Neuronal stem cell (in vitro differentiated cells): Measurements from ENCODE around the gene ARMC10.
"Not testable (repeated sequence)": the region's sequence is repeated elsewhere in the genome, so short reads cannot be mapped to it uniquely, and the experiment has no call there.

Experiments
- DNase-seq: peaks from one replicate; pipeline ENCODE4 v3.0.0-alpha.2; 2013; ENCODE audit warnings: low spot score
- H2AFZ ChIP-seq: one replicate; pipeline ENCODE4 v1.6.1; 2013; ENCODE audit warnings: mild to moderate bottlenecking, low read length, inconsistent platforms
- H2AK5ac ChIP-seq: 2 replicates; pipeline ENCODE4 v1.6.1; 2013; ENCODE audit warnings: low read depth, mild to moderate bottlenecking, inconsistent platforms, low read length, moderate library complexity, mixed read lengths
- H2BK120ac ChIP-seq: 2 replicates; pipeline ENCODE4 v1.6.1; 2013; ENCODE audit warnings: low read depth, mild to moderate bottlenecking, inconsistent platforms, low read length, moderate library complexity, mixed read lengths
- H2BK12ac ChIP-seq: one replicate; pipeline ENCODE4 v1.6.1; 2013; ENCODE audit warnings: low read length, inconsistent platforms
- H2BK15ac ChIP-seq: 2 replicates; pipeline ENCODE4 v1.6.1; 2013; ENCODE audit warnings: mild to moderate bottlenecking, low read length, inconsistent platforms, mixed read lengths
- H2BK5ac ChIP-seq: one replicate; pipeline ENCODE4 v1.6.1; 2013; ENCODE audit warnings: inconsistent platforms, mild to moderate bottlenecking, low read length, moderate library complexity
- H3K14ac ChIP-seq: one replicate; pipeline ENCODE4 v1.6.1; 2013; ENCODE audit warnings: low read length, inconsistent platforms
- H3K18ac ChIP-seq: 2 replicates; pipeline ENCODE4 v1.6.1; 2013; ENCODE audit warnings: low read length, inconsistent platforms
- H3K23ac ChIP-seq: 2 replicates; pipeline ENCODE4 v1.6.1; 2013; ENCODE audit warnings: low read depth, mild to moderate bottlenecking, mixed read lengths, low read length, inconsistent platforms; ENCODE audit not compliant: poor library complexity
- H3K27ac ChIP-seq: replicated peaks from 3 replicates; pipeline ENCODE4 v1.5.1; 2013; ENCODE audit warnings: low read length, inconsistent platforms
- H3K27me3 ChIP-seq, 3 experiments: 2 replicates each; pipeline ENCODE4 v1.6.1; 2013; ENCODE audit warnings: low read length in 3 of 3, mild to moderate bottlenecking in 2 of 3, inconsistent platforms in 1 of 3, low read depth in 1 of 3, mixed read lengths in 1 of 3, moderate library complexity in 1 of 3; ENCODE audit not compliant: control insufficient read depth in 3 of 3, insufficient read depth in 3 of 3
- H3K36me3 ChIP-seq, 2 donors: replicated peaks in 1 of 2; 2 replicates each; pipeline ENCODE4 v1.6.1; 2013; ENCODE audit warnings: low read length in 2 of 2; ENCODE audit not compliant: control insufficient read depth in 2 of 2, insufficient read depth in 2 of 2
- H3K4ac ChIP-seq: 2 replicates; pipeline ENCODE4 v1.6.1; 2013; ENCODE audit warnings: inconsistent platforms, mild to moderate bottlenecking, low read length, moderate library complexity
- H3K4me1 ChIP-seq, 2 donors: 1 replicate in 1 of 2; 2 replicates in 1 of 2; pipeline ENCODE4 v1.6.1; 2013; ENCODE audit warnings: low read length in 2 of 2, low read depth in 1 of 2; ENCODE audit not compliant: control insufficient read depth in 2 of 2, insufficient read depth in 1 of 2
- H3K4me2 ChIP-seq: one replicate; pipeline ENCODE4 v1.6.1; 2013; ENCODE audit warnings: mild to moderate bottlenecking, low read length, inconsistent platforms; ENCODE audit not compliant: insufficient read depth, poor library complexity, severe bottlenecking
- H3K4me3 ChIP-seq, 2 donors: 2 replicates each; pipeline ENCODE4 v1.5.1; 2013; ENCODE audit warnings: low read length in 2 of 2, mild to moderate bottlenecking in 2 of 2, inconsistent platforms in 1 of 2, moderate library complexity in 1 of 2
- H3K79me1 ChIP-seq: one replicate; pipeline ENCODE4 v1.6.1; 2013; ENCODE audit warnings: low read depth, mild to moderate bottlenecking, inconsistent platforms, low read length, moderate library complexity
- H3K9ac ChIP-seq: one replicate; pipeline ENCODE4 v1.6.1; 2013; ENCODE audit warnings: mild to moderate bottlenecking, low read depth, low read length, inconsistent platforms; ENCODE audit not compliant: poor library complexity
- H3K9me3 ChIP-seq, 2 donors: replicated peaks in 1 of 2; 2 replicates each; pipeline versions ENCODE3 to v1.6.1; 2013; ENCODE audit warnings: low read length in 2 of 2, mild to moderate bottlenecking in 2 of 2, inconsistent platforms in 1 of 2, low read depth in 1 of 2, mixed read lengths in 1 of 2, moderate library complexity in 1 of 2; ENCODE audit not compliant: control insufficient read depth in 2 of 2, insufficient read depth in 1 of 2
- H4K8ac ChIP-seq: one replicate; pipeline ENCODE4 v1.6.1; 2013; ENCODE audit warnings: low read depth, mild to moderate bottlenecking, inconsistent platforms, low read length, moderate library complexity
- H4K91ac ChIP-seq: one replicate; pipeline ENCODE4 v1.6.1; 2013; ENCODE audit warnings: low read length, low read depth, mild to moderate bottlenecking, inconsistent platforms; ENCODE audit not compliant: poor library complexity
- WGBS, 2 donors: extraction: QIAGEN DNeasy Blood & Tissue Kit; methylation state at CpG; one replicate each; pipeline ENCODE4 v1.1.7; 2013; ENCODE audit warnings: missing lambda C conversion rate in 2 of 2, mixed read lengths in 1 of 2; ENCODE audit not compliant: insufficient read length in 2 of 2, insufficient replicate concordance in 1 of 2; ENCODE audit errors: extremely low coverage in 2 of 2; 5-methylcytosine and 5-hydroxymethylcytosine counted together

ARMC10 gene

DNA sequence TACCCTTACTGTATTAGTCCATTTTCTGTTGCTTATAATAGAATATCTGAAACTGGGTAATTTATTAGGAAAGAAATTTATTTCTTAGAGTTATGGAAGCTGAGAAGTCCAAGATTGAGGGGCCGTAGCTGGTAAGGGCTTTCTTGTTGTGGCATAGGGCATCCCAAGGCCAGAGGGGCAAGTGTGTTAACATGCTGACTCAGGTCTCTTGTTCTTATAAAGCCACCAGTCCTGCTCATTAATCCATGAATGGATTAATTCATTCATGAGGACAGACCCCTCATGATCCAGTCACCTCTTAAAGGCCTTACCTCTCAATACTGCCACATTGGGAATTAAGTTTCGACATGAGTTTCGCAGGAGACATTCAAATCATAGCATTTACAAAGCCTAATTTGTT, 2.4 kb downstream of the ARMC10 start:
- H3K9me3 ChIP-seq: no peaks in the 10 kb centered on the region
- H4K91ac ChIP-seq: no peak overlapping the region
- no peaks in the 10 kb centered on the region for H3K4me1 ChIP-seq
- no peak overlapping the region for H2BK5ac ChIP-seq
- no peak overlapping the region for H2BK120ac ChIP-seq
- no peak overlapping the region for H3K4me2 ChIP-seq
- no peak overlapping the region for H2BK15ac ChIP-seq
- H3K14ac ChIP-seq: no peak overlapping the region
- H3K79me1 ChIP-seq: peaks cover 2% of the 10 kb centered on the region
- H4K8ac ChIP-seq: no peak overlapping the region
- H2AFZ ChIP-seq: no peak overlapping the region
- no peak overlapping the region for H3K4me3 ChIP-seq
- DNase-seq: no peak
- H3K36me3 ChIP-seq: peaks cover 3 to 34% of the 10 kb centered on the region in 2 donors
- no peak overlapping the region for H3K9ac ChIP-seq
- H3K18ac ChIP-seq: no peak overlapping the region
- no peak overlapping the region for H2AK5ac ChIP-seq
- H2BK12ac ChIP-seq: no peak overlapping the region
- no peak overlapping the region for H3K23ac ChIP-seq
- WGBS, 2 donors: no CpG with 5 or more reads among the region's 3 CpGs
- H3K27me3 ChIP-seq: no peaks in the 10 kb centered on the region
- H3K27ac ChIP-seq: no peak overlapping the region
- no peak overlapping the region for H3K4ac ChIP-seq

DNA sequence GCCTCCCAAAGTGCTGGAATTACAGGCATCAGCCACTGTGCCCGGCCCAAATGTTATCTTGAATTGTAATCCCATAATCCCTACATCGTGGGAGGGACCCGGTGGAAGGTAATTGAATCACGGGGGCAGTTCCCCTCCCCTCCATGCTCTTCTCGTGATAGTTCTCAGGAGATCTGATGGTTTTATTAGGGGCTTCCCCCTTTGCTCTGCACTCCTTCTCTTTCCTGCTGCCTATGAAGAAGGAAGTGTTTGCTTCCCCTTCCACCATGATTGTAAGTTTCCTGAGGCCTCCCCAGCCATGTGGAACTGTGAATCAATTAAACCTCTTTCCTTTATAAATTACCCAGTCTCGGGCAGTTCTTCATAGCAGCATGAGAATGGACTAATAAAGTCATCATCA, 3.3 kb downstream of the ARMC10 start:
- H3K18ac ChIP-seq, H3K27ac ChIP-seq, H3K4me2 ChIP-seq, DNase-seq, H3K4me3 ChIP-seq, H4K8ac ChIP-seq, H3K79me1 ChIP-seq, H2BK5ac ChIP-seq, H2BK120ac ChIP-seq, H3K4ac ChIP-seq, H3K23ac ChIP-seq, H3K4me1 ChIP-seq, H2BK15ac ChIP-seq, H3K9me3 ChIP-seq, H2AFZ ChIP-seq, H2AK5ac ChIP-seq, H2BK12ac ChIP-seq, H3K9ac ChIP-seq, H4K91ac ChIP-seq, H3K27me3 ChIP-seq, H3K14ac ChIP-seq: not testable (repeated sequence)
- H3K36me3 ChIP-seq: peaks cover 3 to 43% of the 10 kb centered on the region in 2 donors
- no CpG with 5 or more reads among the region's 6 CpGs for WGBS, 2 donors

DNA sequence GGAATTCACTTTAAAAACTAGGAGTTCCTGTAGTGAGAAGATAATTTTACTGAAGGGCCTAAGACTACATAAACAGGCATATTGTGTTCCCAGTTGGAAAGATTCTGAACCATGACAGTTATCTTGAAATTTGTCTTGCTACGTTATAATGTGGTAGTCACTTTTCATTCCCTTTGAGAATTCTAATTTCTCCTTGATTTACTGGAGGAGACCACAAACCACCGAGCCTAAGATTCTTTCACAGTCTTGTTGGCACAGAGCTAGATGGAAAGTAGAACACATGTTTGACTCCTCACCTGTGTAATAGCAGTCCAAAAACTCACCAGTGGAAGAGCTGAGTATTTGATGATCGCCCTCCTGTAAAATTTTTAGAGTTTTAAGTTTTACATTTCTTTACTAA, 4.9 kb downstream of the ARMC10 start:
- H3K27ac ChIP-seq: no peak overlapping the region

DNA sequence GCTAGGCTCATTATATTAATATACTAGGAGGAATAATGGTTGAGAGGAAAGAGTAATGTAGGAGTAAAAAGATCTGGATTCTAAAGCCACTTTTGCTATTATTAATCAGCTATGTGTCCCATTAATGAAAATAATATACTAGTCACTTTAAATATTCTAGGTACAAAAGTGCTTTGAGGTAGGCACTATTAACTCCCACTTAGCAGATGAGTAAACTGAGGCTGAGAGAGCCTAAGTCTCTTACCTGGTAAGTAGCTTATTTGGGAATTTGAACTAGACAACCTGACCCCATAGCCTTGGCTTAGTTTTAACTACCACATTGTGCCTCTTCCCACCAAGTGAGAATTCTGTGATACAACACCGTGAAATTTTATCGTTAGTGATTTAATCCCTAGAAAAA, 6.0 kb downstream of the ARMC10 start:
- Histone ChIP-seq H3K4ac (no peak overlapping the region), H2BK12ac (no peak overlapping the region), H3K27me3 (no peaks in the 10 kb centered on the region), H2AFZ (no peak overlapping the region), H3K9ac (no peak overlapping the region), H4K91ac (no peak overlapping the region), H3K36me3 (peaks cover 3 to 70% of the 10 kb centered on the region in 2 donors), H3K27ac (no peak overlapping the region), H3K14ac (no peak overlapping the region), H3K4me3 (no peak overlapping the region), H3K4me1 (no peaks in the 10 kb centered on the region), H3K18ac (no peak overlapping the region), H3K4me2 (no peak overlapping the region), H3K23ac (no peak overlapping the region), H3K79me1 (peaks cover 2% of the 10 kb centered on the region), H2BK15ac (no peak overlapping the region), H2BK120ac (no peak overlapping the region), H4K8ac (no peak overlapping the region), H2BK5ac (no peak overlapping the region), H3K9me3 (no peaks in the 10 kb centered on the region), H2AK5ac (no peak overlapping the region)
- no CpG with 5 or more reads among the region's 2 CpGs for WGBS, 2 donors
- DNase-seq: no peak

More for the DNA sequence above, 4.9 kb downstream of the ARMC10 start:
- Histone ChIP-seq H3K27me3 (no peaks in the 10 kb centered on the region), H3K18ac (no peak overlapping the region), H2BK120ac (no peak overlapping the region), H2BK15ac (no peak overlapping the region), H4K8ac (no peak overlapping the region), H3K9me3 (no peaks in the 10 kb centered on the region), H3K23ac (no peak overlapping the region), H3K79me1 (peaks cover 2% of the 10 kb centered on the region), H3K36me3 (peaks cover 3 to 59% of the 10 kb centered on the region in 2 donors), H3K4me3 (no peak overlapping the region), H3K4me1 (no peaks in the 10 kb centered on the region), H3K4me2 (no peak overlapping the region), H4K91ac (no peak overlapping the region), H2AK5ac (no peak overlapping the region), H3K4ac (no peak overlapping the region), H2BK12ac (no peak overlapping the region), H3K14ac (no peak overlapping the region), H3K9ac (no peak overlapping the region), H2AFZ (no peak overlapping the region), H2BK5ac (no peak overlapping the region)
- DNase-seq: no peak
- WGBS, 2 donors: no CpG with 5 or more reads among the region's 3 CpGs
